Measurements from ENCODE around the gene RTL1. TPM values are rescaled to one million over a fixed set of nuclear protein-coding genes. Genes with fewer than 3 reads are reported as not detected.

Gene RTL1
- total and polyA plus RNA-seq, 2 of the 8 experiments (the other 6 are each of a cell fraction or from before 2014, with no cell fraction given) = not detected

GRCh38 chr14:100902295-100903133 is 1.0 kb downstream of the RTL1 start (continued):
- TF ChIP-seq SUZ12 (IDR thresholded peaks at IDR 0.05; ENCODE audit: low read length) (no peak), HDAC2 (IDR thresholded peaks at IDR 0.05; ENCODE audit: borderline replicate concordance in 1 of 2, low read depth in 2 of 2, low read length in 2 of 2) (no peak), BCL11A (IDR thresholded peaks at IDR 0.05; ENCODE audit: low read depth in 2 of 2, low read length in 2 of 2) (no peak), USF2 (IDR thresholded peaks at IDR 0.05; ENCODE audit: low read length) (no peak), JUND (IDR thresholded peaks at IDR 0.05; ENCODE audit: low read length) (no peak), NANOG (IDR thresholded peaks at IDR 0.05; ENCODE audit: insufficient read depth, low read depth, low read length, poor library complexity, severe bottlenecking) (no peak), SP2 (IDR thresholded peaks at IDR 0.05; ENCODE audit: low read length) (no peak), NRF1 (IDR thresholded peaks at IDR 0.05; ENCODE audit: low read depth, low read length) (no peak), RAD21 (IDR thresholded peaks at IDR 0.05 in 1 of 2, conservative IDR thresholded peaks at IDR 0.05 in 1 of 2; ENCODE audit: low read depth in 2 of 2, low read length in 2 of 2) (peak; percentile 73 to 75), POLR2A (IDR thresholded peaks at IDR 0.05; ENCODE audit: control extremely low read depth in 1 of 2, low read depth in 2 of 2, low read length in 2 of 2) (no peak), E2F6 (IDR thresholded peaks at IDR 0.05) (no peak), FOSL1 (IDR thresholded peaks at IDR 0.05; ENCODE audit: insufficient read depth, low read depth, low read length) (no peak), CBX5 (IDR thresholded peaks at IDR 0.05; ENCODE audit: low read depth, low read length) (no peak), POLR2AphosphoS5 (IDR thresholded peaks at IDR 0.05; ENCODE audit: low read depth, low read length) (no peak), TBP (IDR thresholded peaks at IDR 0.05; ENCODE audit: low read depth, low read length) (no peak), GABPA (IDR thresholded peaks at IDR 0.05; ENCODE audit: borderline replicate concordance, insufficient read depth, low read length) (no peak), RFX5 (IDR thresholded peaks at IDR 0.05; ENCODE audit: borderline replicate concordance, low read depth, low read length) (peak; percentile 49; the same call in 1 of the 2 replicates), TAF7 (optimal IDR thresholded peaks at IDR 0.05; ENCODE audit: borderline replicate concordance, low read depth, low read length) (no peak), PHF8 (conservative IDR thresholded peaks at IDR 0.05; ENCODE audit: low read depth, low read length) (no peak), BACH1 (IDR thresholded peaks at IDR 0.05; ENCODE audit: low read length) (no peak), SIRT6 (IDR thresholded peaks at IDR 0.05; ENCODE audit: low read length) (no peak), RXRA (IDR thresholded peaks at IDR 0.05; ENCODE audit: insufficient read depth, low read depth, low read length) (no peak)

All from H1 (cell line).